CD4-positive, alpha-beta T cell treated with Interleukin-15 for 1 hour (primary cell): ENCODE data around the gene CGREF1.
"Not testable (repeated sequence)": the region's sequence is repeated elsewhere in the genome, so short reads cannot be mapped to it uniquely, and the experiment has no call there.

ENCODE experiments used
- DNase-seq: peaks from one replicate; pipeline ENCODE4 v3.0.0-alpha.2; 2020

Gene CGREF1

DNA sequence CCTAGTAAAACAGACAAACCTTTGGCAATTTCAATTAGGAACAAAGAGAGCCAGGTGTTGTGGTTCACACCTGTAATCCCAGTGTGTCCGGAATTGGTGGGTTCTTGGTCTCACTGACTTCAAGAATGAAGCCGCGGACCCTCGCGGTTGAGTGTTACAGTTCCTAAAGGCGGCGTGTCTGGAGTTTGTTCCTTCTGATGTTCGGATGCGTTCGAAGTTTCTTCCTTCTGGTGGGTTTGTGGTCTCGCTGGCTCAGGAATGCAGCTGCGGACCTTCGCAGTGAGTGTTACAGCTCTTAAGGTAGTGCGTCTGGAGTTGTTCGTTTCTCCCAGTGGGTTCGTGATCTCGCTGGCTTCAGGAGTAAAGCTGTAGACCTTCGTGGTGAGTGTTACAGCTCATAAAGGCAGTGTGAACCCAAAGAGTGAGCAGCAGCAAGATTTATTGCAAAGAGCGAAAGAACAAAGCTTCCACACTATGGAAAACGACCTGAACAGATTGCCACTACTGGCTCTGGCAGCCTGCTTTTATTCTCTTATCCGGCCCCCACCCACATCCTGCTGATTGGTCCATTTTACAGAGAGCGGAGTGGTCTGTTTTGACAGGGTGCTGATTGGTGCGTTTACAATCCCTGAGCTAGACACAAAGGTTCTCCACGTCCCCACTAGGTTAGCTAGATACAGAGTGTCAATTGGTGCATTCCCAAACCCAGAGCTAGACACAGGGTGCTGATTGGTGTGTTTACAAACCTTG lies 8.2 kb downstream of the CGREF1 start:
- not testable (repeated sequence) for DNase-seq

- DNase-seq = no peak
Observed at GRCh38 chr2:27109083-27109482, 9.8 kb downstream of the CGREF1 start.

GRCh38 chr2:27108221-27108620 lies 10.7 kb downstream of the CGREF1 start:
- no peak for DNase-seq

- DNase-seq = no peak
Observed at GRCh38 chr2:27105981-27106380, 12.9 kb downstream of the CGREF1 start.

DNA sequence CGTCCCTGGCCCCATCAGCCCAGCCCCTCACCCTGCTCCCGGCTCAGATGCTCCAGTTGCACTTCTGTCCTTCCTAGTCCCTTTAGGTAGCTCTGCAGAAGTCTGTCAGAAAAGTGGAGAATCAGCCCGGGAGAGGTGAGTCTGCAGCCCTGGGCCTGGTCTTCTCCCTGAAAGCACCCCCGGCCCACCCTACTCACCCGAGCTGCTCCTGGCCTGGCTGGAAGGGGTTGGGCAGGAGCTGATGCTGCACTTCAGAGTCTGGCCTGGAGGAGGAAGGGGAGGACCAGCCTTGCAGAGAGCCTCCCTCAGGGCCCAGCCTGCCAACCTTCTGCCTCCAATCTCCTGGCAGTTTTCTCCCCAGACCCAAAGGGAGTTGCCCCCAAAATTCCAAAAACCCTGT lies 16.6 kb downstream of the CGREF1 start:
- no peak for DNase-seq

DNA sequence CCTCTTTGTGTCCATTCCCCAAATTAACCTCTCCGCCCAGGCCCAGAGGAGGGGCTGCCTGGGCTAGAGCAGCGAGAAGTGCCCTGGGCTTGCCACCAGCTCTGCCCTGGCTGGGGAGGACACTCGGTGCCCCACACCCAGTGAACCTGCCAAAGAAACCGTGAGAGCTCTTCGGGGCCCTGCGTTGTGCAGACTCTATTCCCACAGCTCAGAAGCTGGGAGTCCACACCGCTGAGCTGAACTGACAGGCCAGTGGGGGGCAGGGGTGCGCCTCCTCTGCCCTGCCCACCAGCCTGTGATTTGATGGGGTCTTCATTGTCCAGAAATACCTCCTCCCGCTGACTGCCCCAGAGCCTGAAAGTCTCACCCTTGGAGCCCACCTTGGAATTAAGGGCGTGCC lies 18.9 kb downstream of the CGREF1 start:
- DNase-seq = no peak

DNA sequence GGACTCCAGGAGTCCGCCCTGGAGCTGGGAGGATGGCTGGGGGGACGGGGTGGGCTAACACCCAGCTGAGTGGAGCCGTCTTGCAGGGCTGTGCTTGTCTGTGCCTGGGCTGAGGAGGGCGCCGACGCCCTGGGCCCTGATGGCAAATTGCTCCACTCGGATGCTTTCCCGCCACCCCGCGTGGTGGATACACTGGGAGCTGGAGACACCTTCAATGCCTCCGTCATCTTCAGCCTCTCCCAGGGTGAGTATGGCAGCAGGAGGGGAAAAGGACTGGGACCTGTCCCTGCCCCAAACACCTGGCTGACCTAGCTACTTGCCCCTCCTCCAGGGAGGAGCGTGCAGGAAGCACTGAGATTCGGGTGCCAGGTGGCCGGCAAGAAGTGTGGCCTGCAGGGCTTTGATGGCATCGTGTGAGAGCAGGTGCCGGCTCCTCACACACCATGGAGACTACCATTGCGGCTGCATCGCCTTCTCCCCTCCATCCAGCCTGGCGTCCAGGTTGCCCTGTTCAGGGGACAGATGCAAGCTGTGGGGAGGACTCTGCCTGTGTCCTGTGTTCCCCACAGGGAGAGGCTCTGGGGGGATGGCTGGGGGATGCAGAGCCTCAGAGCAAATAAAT lies 19.5 kb downstream of the CGREF1 start:
- DNase-seq = no peak

DNA sequence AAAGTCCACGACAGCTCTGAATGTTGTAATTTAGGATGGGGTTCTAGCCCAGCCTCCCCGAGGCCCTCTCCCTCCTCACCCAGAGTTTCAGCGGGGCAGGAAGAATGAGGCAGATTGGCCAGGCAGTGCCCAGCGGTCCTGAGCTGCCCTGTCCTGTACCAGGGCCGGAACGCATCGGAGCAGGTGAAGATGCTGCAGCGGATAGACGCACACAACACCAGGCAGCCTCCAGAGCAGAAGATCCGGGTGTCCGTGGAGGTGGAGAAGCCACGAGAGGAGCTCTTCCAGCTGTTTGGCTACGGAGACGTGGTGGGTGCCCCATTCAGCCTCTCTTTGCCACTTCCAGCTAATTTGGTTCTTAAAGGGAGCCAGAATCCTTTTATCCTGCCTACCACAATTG lies 21.6 kb downstream of the CGREF1 start:
- no peak for DNase-seq

GRCh38 chr2:27096748-27097297 lies 22.1 kb downstream of the CGREF1 start:
- peak; percentile 36 for DNase-seq

DNA sequence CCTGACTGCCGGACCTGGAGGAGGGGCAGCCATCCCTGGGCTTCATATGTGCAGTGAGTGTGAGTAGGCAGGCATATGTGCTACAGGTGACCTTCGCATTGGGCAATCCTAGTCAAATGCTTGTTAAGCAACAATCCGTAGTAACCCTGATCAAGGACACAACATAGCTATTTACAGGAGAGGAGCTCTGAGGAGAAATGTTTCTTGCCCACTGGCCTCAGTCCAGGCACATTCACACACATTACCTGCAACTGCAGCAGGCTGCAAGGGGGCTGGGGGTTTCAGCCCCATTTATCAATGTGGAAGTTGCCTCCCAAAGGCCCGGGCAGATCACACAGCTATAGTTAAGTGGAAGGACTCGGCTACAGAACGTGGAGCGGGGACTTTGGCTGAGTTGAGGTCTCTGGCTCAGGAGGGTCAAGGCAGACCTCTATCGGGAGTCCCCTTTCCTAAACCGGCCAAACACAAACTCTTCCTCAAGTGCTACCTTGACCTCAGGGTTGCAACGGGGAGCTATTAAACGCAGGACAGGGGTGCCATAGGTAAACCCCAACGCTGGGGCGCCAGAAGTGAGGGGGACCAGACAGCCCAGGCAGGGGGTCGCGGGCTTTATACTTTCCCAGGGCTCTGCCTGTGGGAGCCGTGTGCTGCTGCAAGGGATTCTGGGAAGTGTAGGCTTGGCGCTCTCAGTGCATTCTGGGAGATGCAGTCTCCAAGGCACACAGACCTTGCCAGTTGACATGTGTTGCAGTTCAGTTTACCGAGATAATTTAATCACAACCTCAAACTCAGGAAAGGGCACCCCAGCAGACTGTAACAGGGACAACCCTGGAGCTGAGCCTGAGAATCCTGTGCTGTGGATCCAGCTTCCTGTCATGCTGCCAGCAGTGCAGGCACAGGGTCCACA lies 22.9 kb downstream of the CGREF1 start:
- DNase-seq = peak; percentile 49

- no peak for DNase-seq
Observed at GRCh38 chr2:27095427-27095744, 23.5 kb downstream of the CGREF1 start.

- DNase-seq = no peak
Observed at GRCh38 chr2:27094353-27094984, 24.5 kb downstream of the CGREF1 start.

DNA sequence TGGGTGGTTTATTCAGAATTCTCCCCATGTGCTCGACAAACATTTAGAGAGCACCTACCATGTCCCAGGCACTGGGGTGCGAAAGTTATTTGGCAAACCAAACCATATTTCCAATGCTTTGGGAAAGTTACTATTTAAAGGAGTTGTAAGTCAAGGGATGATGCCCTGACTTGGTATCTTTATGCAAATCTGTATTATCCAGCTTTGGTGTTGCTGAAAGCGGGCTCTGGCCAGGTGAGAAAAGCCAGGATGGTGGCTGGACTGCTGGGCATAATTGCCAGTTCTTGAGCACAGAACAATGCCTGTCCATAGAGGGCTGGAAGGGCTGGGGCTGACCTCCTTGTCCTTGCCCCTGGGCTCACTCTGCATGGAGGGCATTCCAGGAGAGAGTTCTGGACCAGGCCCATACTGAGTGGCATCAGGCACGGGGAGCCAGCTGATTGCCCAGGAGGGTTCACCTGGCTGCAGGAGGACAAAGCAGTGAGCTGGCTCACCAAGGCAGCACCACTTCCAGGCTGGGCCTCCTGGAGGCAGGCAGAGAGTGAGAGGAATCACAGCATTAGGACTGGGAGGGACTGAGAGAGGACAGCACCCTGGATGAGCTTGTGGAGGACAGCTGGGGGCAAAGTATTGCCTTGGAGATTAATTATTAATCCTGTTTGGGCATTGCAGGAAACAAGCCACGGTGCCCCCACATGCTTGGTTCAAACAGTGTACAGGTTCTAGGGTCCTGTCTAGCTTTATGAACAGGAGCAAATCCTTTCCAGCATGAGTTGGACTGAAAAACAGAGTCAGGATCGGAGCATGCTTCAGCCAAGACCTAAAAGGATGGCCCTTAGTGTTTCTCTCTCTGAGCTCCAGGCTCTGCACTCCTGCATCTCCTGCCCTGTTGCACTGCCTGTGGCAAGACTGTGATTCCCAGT lies 25.2 kb downstream of the CGREF1 start:
- no peak for DNase-seq

- no peak for DNase-seq
Observed at GRCh38 chr2:27092696-27093429, 26.1 kb downstream of the CGREF1 start.

DNA sequence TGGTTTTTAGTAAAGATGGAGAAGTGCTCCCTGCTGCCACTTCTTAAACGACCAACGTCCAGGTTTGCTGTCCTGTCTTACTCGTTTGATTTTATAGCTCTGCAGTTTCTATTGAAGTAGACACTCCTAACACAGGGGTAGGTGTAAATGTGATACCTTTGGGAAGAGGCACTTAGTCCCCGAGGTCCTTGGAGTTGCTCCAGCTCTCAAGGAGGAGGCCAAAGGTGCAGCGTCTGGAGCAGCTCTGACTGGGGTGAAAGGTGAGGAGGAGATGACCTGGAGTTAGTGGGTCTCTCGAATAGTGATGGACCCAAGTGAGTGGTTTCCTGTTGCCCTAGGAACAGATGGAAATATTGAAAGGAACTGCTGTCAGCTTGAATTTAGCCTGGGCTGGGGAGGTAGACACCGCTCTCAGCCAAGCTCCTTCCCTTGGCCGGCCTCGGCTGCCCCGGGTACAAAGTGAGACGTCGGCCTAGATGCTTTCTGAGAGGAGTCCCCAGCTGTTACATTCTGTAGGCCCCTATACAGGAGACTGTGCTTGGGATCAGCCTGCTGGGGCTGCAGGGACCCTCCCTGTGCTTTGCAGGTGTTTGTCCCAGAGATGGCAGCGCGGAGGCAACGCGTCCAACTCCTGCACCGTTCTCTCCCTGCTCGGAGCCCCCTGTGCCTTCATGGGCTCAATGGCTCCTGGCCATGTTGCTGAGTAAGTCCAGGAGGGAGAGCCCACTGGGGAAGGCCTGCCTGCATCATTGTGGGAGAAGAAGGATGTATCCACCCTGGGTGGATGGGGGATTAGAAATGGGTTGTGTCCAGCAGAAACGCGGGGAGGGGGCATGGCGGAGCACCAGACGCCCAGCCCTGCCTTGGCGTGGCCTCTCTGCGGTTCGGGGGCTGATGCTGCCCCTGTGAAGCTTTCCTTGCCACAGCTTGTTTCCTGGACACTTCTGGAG lies 26.9 kb downstream of the CGREF1 start:
- no peak for DNase-seq

- no peak for DNase-seq
Observed at GRCh38 chr2:27089111-27089954, 29.6 kb downstream of the CGREF1 start.

- no peak for DNase-seq
Observed at GRCh38 chr2:27088634-27089033, 30.3 kb downstream of the CGREF1 start.

DNA sequence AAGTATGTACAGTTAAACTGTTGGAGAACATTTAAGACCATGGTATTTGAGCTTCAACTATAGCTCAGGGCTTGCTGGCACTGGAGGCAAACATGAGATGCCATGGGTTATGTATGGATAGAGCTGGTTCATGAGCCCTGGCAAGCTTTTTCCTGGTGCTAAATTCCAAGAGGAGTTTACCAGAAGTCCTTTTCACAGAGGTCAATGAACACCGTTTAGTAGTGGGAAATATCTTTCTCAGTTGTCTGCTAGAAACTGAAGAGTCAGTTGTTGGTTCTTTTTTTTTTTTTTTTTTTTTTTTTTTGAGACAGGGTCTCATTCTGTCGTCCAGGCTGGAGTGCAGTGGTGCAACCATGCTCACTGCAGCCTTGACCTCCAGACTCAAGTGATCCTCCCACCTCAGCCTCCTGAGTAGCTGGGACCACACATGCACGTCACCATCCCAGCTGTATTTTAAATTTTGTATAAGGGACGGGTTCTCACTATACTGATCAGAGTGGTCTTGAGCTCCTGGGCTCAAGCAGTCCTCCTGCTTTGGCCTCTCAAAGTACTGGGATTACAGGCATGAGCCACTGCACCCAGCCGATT lies 31.0 kb downstream of the CGREF1 start:
- no peak for DNase-seq
